Lower leg skin (tissue), 4 donors: ENCODE results near the gene NUDT17. TPM values are rescaled to one million over a fixed set of nuclear protein-coding genes. Genes with fewer than 3 reads are reported as not detected.

ENCODE experiments used
- DNase-seq, 2 donors: peaks; one replicate each; pipeline ENCODE4 v3.0.0-alpha.2; 2019; ENCODE audit warnings: low spot score in 2 of 2
- H3K4me3 ChIP-seq: fragments of 200-600 bp; sonication (generic); 2 replicates; pipeline ENCODE4 v1.5.1; 2017; ENCODE audit warnings: mild to moderate bottlenecking, low read depth; ENCODE audit not compliant: poor library complexity, severe bottlenecking
- POLR2A ChIP-seq, 2 donors: fragments of 450-650 bp; IDR thresholded peaks; one replicate each; pipeline ENCODE4 v1.6.1; 2016 to 2017; ENCODE audit warnings: antibody characterized with exemption in 2 of 2, mild to moderate bottlenecking in 1 of 2, moderate library complexity in 1 of 2
- WGBS, 2 donors: methylation state at CpG; one replicate each; pipeline ENCODE4 v1.1.5; 2018; 5-methylcytosine and 5-hydroxymethylcytosine counted together
- intact Hi-C: fragments of 100-400 bp; cut with DNase I; formaldehyde crosslinking; loops from one replicate; pipeline ENCODE4 v1.15.0; 2023; ENCODE audit warnings: low total_unique reads
- total RNA-seq, 4 donors: library from RNA; depleted of rRNA; stranded (reverse); fragments of >200 nt; gene quantifications; one replicate each; pipeline ENCODE4 v1.1.0, GENCODE V29; 2016
- TF ChIP-seq, protein P1 (sequence below), 3 donors: fragments of 450-650 bp; IDR thresholded peaks; one replicate each; pipeline ENCODE4 v1.5.1; 2016; ENCODE audit warnings: antibody characterized with exemption in 3 of 3, mild to moderate bottlenecking in 3 of 3, moderate library complexity in 2 of 3

Gene NUDT17
- total RNA-seq, 4 donors from 2014 or later: 0.25 to 5.0 (median 2.5) TPM

- no peak for DNase-seq
- 79% methylated on average over 3 of the region's 3 CpGs for WGBS, 2 donors
- no peak overlapping the region for H3K4me3 ChIP-seq
- TF ChIP-seq POLR2A (IDR thresholded peaks at IDR 0.05): no peak
- TF ChIP-seq, protein P1, sequence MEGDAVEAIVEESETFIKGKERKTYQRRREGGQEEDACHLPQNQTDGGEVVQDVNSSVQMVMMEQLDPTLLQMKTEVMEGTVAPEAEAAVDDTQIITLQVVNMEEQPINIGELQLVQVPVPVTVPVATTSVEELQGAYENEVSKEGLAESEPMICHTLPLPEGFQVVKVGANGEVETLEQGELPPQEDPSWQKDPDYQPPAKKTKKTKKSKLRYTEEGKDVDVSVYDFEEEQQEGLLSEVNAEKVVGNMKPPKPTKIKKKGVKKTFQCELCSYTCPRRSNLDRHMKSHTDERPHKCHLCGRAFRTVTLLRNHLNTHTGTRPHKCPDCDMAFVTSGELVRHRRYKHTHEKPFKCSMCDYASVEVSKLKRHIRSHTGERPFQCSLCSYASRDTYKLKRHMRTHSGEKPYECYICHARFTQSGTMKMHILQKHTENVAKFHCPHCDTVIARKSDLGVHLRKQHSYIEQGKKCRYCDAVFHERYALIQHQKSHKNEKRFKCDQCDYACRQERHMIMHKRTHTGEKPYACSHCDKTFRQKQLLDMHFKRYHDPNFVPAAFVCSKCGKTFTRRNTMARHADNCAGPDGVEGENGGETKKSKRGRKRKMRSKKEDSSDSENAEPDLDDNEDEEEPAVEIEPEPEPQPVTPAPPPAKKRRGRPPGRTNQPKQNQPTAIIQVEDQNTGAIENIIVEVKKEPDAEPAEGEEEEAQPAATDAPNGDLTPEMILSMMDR (IDR thresholded peaks at IDR 0.05): no peak
- intact Hi-C loops: no loop called here
These were observed 44.3 kb downstream of the NUDT17 start for GRCh38 chr1:145889722-145890121.

GRCh38 chr1:145891143-145891542 lies 45.7 kb downstream of the NUDT17 start:
- intact Hi-C loops: no loop called here
- TF ChIP-seq POLR2A (IDR thresholded peaks at IDR 0.05): no peak
- TF ChIP-seq, protein P1 (IDR thresholded peaks at IDR 0.05): no peak
- DNase-seq: peak in 1 of 2 donors; percentile 43
- 24 to 35% methylated on average over 1 of the region's 1 CpG for WGBS, 2 donors
- no peak overlapping the region for H3K4me3 ChIP-seq

DNA sequence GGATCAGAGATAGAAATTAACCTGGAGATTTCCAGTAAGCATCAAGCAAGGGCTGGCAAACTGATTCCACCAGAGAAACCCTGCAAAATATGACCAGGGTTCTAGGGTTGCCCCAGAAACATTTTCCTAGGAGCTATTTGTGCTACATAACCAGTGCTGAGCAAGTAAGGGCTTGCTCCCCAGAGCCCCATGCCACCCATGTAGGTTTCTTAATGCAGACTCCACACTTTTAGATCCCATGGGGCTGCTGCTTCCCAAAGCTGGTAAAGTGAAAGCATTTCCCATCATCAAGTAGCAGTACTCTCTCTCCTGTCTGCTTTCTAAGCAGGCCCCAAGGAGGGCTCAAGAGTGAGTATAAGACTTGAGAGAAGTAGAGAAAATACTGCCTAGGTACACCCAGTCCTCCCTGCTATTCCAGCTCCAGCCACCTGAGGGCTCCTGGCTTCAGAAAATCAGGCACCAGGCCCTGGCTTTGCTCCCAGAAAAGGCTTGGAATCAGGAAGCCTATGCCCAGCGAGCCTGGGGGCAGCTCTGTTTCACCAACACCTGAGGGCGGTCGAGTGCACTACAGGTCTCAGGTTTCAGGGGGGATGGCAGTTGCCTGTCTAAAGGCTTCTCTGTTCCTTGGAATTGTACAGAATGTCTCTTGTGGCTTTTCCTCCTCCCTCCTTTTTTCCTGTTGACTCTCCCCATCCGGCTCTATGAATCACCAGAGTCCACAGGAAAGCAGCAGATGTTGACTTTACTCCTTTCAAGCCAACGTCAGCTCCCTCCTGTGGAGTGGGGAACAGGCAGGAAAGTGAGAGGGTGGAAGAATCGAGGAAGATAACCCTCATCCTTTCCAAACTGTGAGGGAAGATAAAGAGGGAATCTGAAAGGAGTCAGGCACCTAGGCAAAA lies 46.4 kb downstream of the NUDT17 start:
- no peak overlapping the region for H3K4me3 ChIP-seq
- TF ChIP-seq, protein P1 (IDR thresholded peaks at IDR 0.05): peak in 1 of 3 donors; percentile 94
- TF ChIP-seq POLR2A (IDR thresholded peaks at IDR 0.05): no peak
- peak; percentile 94 to 98 for DNase-seq
- intact Hi-C loops: no loop called here
- 1 to 3% methylated on average over 6 of the region's 6 CpGs for WGBS, 2 donors

DNA sequence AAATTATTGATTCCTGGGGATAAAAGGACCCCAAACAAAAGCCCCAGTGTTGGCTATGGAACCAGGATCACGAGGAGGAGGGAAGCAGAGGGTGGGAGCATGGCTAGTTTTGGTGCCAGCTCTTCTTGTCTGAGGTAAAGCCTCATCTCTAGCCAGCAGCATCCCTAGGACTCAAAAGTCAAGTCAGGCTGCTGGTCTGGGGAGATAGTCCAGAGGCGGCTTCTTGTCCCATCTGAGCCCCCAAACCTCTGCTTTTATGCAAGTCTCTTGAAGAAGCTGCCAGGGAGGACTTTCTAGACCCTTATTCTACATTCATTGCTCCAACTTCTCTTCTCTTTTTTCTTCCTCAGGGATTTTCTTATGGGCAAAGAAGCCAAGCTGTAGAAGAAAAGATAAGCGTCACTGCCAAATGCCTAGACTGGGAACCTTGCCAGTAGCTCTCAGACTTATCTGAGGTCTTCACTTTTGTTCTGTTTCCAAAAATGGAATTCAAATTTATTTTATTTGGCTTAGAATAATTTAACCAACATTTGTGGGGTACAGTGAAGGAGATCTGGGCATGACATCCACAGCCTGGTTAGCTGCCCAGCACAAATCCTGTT lies 47.2 kb downstream of the NUDT17 start:
- no peak overlapping the region for H3K4me3 ChIP-seq

GRCh38 chr1:145893306-145894055 lies 48.1 kb downstream of the NUDT17 start:
- intact Hi-C loops: no loop called here
- no peak for TF ChIP-seq POLR2A (IDR thresholded peaks at IDR 0.05)
- TF ChIP-seq, protein P1 (IDR thresholded peaks at IDR 0.05): no peak
- peak in 1 of 2 donors; percentile 81 for DNase-seq
- 93 to 96% methylated on average over 7 of the region's 7 CpGs for WGBS, 2 donors
- no peak overlapping the region for H3K4me3 ChIP-seq

More for the DNA sequence above, 47.2 kb downstream of the NUDT17 start:
- intact Hi-C loops: no loop called here
- WGBS, 2 donors: 37 to 50% methylated on average over 3 of the region's 3 CpGs
- no peak for TF ChIP-seq POLR2A (IDR thresholded peaks at IDR 0.05)
- TF ChIP-seq, protein P1 (IDR thresholded peaks at IDR 0.05): no peak
- peak in 1 of 2 donors; percentile 81 for DNase-seq
